ENCODE results near the gene RYR3. TPM values are rescaled to one million over a fixed set of nuclear protein-coding genes. Genes with fewer than 3 reads are reported as not detected.

The RYR3 gene
- total RNA-seq, 1 donor from 2014 or later: not detected

DNA sequence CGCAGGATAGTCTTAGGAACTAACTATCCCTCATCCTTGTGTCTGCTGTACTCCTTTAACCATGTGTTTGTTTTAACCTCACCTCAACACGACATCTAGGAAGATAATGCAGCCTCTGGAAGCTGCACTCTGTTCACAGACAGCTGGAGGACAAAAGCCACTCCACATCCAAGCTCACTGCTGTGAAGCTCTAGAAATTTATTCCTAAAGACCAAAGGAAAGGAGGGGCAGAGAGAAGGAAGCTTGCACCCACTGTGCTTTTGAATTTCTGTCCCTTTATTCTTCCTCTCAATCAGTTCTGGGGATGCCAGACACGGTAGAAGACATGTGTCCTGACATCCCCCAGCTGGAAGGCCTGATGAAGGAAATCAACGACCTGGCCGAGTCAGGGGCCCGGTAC lies 474.6 kb downstream of the RYR3 start:
- CTCF ChIA-PET: no interaction called here
- no peak overlapping the region for H3K4me3 Mint-ChIP-seq
- intact Hi-C loops (cut with micrococcal nuclease): no loop called here
- no peaks in the 10 kb centered on the region for H3K36me3 Mint-ChIP-seq (ENCODE audit: low read depth)
- peaks cover 6% of the 10 kb centered on the region for H3K27me3 Mint-ChIP-seq
- POLR2A ChIA-PET: no interaction called here
- no peak for TF ChIP-seq CTCF (IDR thresholded peaks at IDR 0.05)
- DNase-seq: no peak
- H3K4me1 Mint-ChIP-seq: peaks cover 6% of the 10 kb centered on the region
- ATAC-seq (ENCODE audit: low read depth): no peak
- H3K27ac Mint-ChIP-seq: no peak overlapping the region
- no peaks in the 10 kb centered on the region for H3K9me3 Mint-ChIP-seq

DNA sequence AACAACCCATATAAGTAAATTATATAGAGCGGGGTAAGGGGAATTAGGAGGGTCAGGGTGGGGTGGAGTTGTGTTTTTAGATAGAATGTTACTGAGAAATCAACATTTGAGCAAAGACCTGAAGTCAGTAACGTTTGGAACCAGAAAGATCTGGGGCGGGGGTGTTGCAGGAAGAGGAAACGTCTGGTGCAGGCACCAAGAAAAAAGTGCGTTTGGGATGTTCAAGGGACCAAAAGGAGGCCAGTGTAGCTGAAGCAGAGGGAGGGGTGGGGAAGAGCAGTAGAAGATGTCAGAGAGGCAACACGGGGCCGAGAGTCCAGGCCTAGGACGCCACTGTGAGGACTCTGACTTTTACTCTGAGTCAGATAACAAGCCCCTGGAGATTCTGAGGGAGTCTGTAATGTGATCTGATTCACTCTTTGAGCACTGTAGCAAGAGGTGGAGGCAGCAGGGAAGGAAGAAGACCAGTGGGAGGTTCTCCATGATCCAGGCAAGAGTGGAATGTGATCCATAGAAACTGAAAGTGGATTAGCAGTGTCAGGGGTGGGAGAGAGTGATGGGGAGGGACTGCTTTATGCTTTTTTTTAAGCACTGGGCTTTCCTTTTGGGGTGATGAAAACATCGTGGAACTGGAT lies 478.3 kb downstream of the RYR3 start:
- Mint-ChIP-seq H3K9me3 (no peaks in the 10 kb centered on the region), H3K27me3 (peaks cover 6% of the 10 kb centered on the region), H3K4me1 (peaks cover 6% of the 10 kb centered on the region), H3K36me3 (ENCODE audit: low read depth) (no peaks in the 10 kb centered on the region), H3K4me3 (no peak overlapping the region), H3K27ac (no peak overlapping the region)
- CTCF ChIA-PET: no interaction called here
- no peak for DNase-seq
- no peak for ATAC-seq (ENCODE audit: low read depth)
- intact Hi-C loops (cut with micrococcal nuclease): no loop called here
- no peak for TF ChIP-seq CTCF (IDR thresholded peaks at IDR 0.05)
- POLR2A ChIA-PET: no interaction called here

- intact Hi-C loops (cut with micrococcal nuclease): no loop called here
- ATAC-seq (ENCODE audit: low read depth) (no peak), DNase-seq (no peak)
- Mint-ChIP-seq H3K4me1 (no peaks in the 10 kb centered on the region), H3K27ac (no peak overlapping the region), H3K4me3 (no peak overlapping the region), H3K27me3 (peaks cover 1% of the 10 kb centered on the region), H3K36me3 (ENCODE audit: low read depth) (no peaks in the 10 kb centered on the region), H3K9me3 (no peaks in the 10 kb centered on the region)
- TF ChIP-seq CTCF (IDR thresholded peaks at IDR 0.05): no peak
- CTCF ChIA-PET: no interaction called here
- POLR2A ChIA-PET: no interaction called here
Observed at GRCh38 chr15:33794453-33794852, 483.7 kb downstream of the RYR3 start.

GRCh38 chr15:33795070-33795469 lies 484.3 kb downstream of the RYR3 start:
- no peaks in the 10 kb centered on the region for H3K36me3 Mint-ChIP-seq (ENCODE audit: low read depth)
- ChIA-PET CTCF (no interaction called here), POLR2A (no interaction called here)
- no peaks in the 10 kb centered on the region for H3K4me1 Mint-ChIP-seq
- intact Hi-C loops (cut with micrococcal nuclease): no loop called here
- TF ChIP-seq CTCF (IDR thresholded peaks at IDR 0.05): no peak
- H3K27ac Mint-ChIP-seq: no peak overlapping the region
- ATAC-seq (ENCODE audit: low read depth) (no peak), DNase-seq (no peak)
- no peak overlapping the region for H3K4me3 Mint-ChIP-seq
- H3K27me3 Mint-ChIP-seq: peaks cover 1% of the 10 kb centered on the region
- no peaks in the 10 kb centered on the region for H3K9me3 Mint-ChIP-seq

GRCh38 chr15:33797651-33798050 lies 486.9 kb downstream of the RYR3 start:
- Mint-ChIP-seq H3K27me3 (peaks cover 4% of the 10 kb centered on the region), H3K36me3 (ENCODE audit: low read depth) (no peaks in the 10 kb centered on the region), H3K9me3 (no peaks in the 10 kb centered on the region), H3K4me3 (no peak overlapping the region), H3K27ac (no peak overlapping the region), H3K4me1 (no peaks in the 10 kb centered on the region)
- DNase-seq: no peak
- no peak for TF ChIP-seq CTCF (IDR thresholded peaks at IDR 0.05)
- intact Hi-C loops (cut with micrococcal nuclease): no loop called here
- ChIA-PET CTCF (no interaction called here), POLR2A (no interaction called here)
- no peak for ATAC-seq (ENCODE audit: low read depth)

Data from activated B cell treated with CpG ODN at 0.5 μM for 24 hours (primary cell).